K562 (cell line): ENCODE data around the gene GSTM2. TPM values are rescaled to one million over a fixed set of nuclear protein-coding genes. Genes with fewer than 3 reads are reported as not detected.

ENCODE experiments used
- ATAC-seq: fragments of 200-7000 bp; cut with Tn5 transposase; 3 replicates; pipeline ENCODE4 v1.9.1; 2020; ENCODE audit warnings: moderate library complexity
- BruUV-seq: library from RNA; stranded (reverse); fragments of 400-500 nt; replicated peaks from 2 replicates; lab custom pipeline; 2021; lab: Mats Ljungman, UMichigan
- CTCF ChIA-PET: fragments of 300-600 bp; formaldehyde crosslinking; extraction: SDS; loops from one replicate; lab custom pipeline; 2021; ENCODE audit warnings: low intra/inter-chr PET ratio; lab: Yijun Ruan, JAX
- POLR2A ChIA-PET: fragments of 300-600, 350-650 bp; sonication (Branson Sonifier 250); formaldehyde crosslinking; extraction: SDS; loops from one replicate; lab custom pipeline; 2021; ENCODE audit warnings: antibody characterized with exemption, inconsistent platforms; lab: Yijun Ruan, JAX
- DNase-seq, 4 experiments: peaks; one replicate each; pipeline versions ENCODE4 v3.0.0 to v3.0.0-alpha.2; 2011 to 2018; ENCODE audit warnings: low spot score in 3 of 4, mixed read lengths in 3 of 4; ENCODE audit errors: extremely low read depth in 1 of 4
- FAIRE-seq: peaks from 2 replicates; lab custom pipeline; 2011; peaks lifted over from hg19 to GRCh38; lab: Jason Lieb, UNC
- H2AFZ ChIP-seq: 2 replicates; pipeline ENCODE4 v1.6.0; 2011; ENCODE audit warnings: low read depth, low read length, control low read depth, inconsistent platforms
- H3K27ac ChIP-seq: fragments of 200-600 bp; 3 replicates; pipeline ENCODE4 v1.8.0; 2011; ENCODE audit warnings: low read depth, mild to moderate bottlenecking, control low read depth, inconsistent platforms, low read length, moderate library complexity, mixed read lengths; ENCODE audit errors: extremely low read depth
- H3K27me3 ChIP-seq, 2 experiments: fragments of 300-600 bp in 1 of 2; 2 replicates in 1 of 2; 3 replicates in 1 of 2; pipeline versions ENCODE4 v1.6.0 to v1.8.0; 2011; ENCODE audit warnings: inconsistent platforms in 2 of 2, low read length in 2 of 2, mild to moderate bottlenecking in 1 of 2, mixed read lengths in 1 of 2, moderate library complexity in 1 of 2; ENCODE audit not compliant: control insufficient read depth in 2 of 2, insufficient read depth in 2 of 2
- H3K36me3 ChIP-seq: fragments of 300-600 bp; 3 replicates; pipeline ENCODE4 v1.8.0; 2011; ENCODE audit warnings: mild to moderate bottlenecking, low read length, inconsistent platforms; ENCODE audit not compliant: control insufficient read depth, insufficient read depth
- H3K4me1 ChIP-seq, 2 experiments: fragments of 200-600 bp in 1 of 2; replicated peaks in 1 of 2; 2 replicates in 1 of 2; 3 replicates in 1 of 2; pipeline versions ENCODE4 v1.5.1 to v1.8.0; 2011; ENCODE audit warnings: inconsistent platforms in 2 of 2, low read length in 2 of 2, mild to moderate bottlenecking in 1 of 2, mixed read lengths in 1 of 2, moderate library complexity in 1 of 2; ENCODE audit not compliant: control insufficient read depth in 2 of 2, insufficient read depth in 2 of 2
- H3K4me2 ChIP-seq: 2 replicates; pipeline ENCODE4 v1.6.1; 2011; ENCODE audit warnings: low read length, control low read depth, inconsistent platforms, mixed read lengths; ENCODE audit not compliant: insufficient read depth
- H3K4me3 ChIP-seq: fragments of 200-600 bp; sonication (generic), shearing (Covaris generic); 2 replicates; pipeline ENCODE4 v1.5.1; 2016; ENCODE audit warnings: control low read depth, inconsistent platforms
- H3K79me2 ChIP-seq: fragments of 200-600 bp; 3 replicates; pipeline ENCODE4 v1.8.0; 2011; ENCODE audit warnings: low read length, inconsistent platforms; ENCODE audit not compliant: control insufficient read depth, insufficient read depth
- H3K9ac ChIP-seq, 2 experiments: 2 replicates each; pipeline versions ENCODE4 v1.6.0 to v1.6.1; 2011; ENCODE audit warnings: low read depth in 2 of 2, low read length in 2 of 2, control low read depth in 1 of 2, inconsistent platforms in 1 of 2, mild to moderate bottlenecking in 1 of 2, mixed read lengths in 1 of 2; ENCODE audit not compliant: insufficient read depth in 1 of 2
- H3K9me1 ChIP-seq: one replicate; pipeline ENCODE4 v1.6.0; 2011; ENCODE audit warnings: inconsistent platforms, mild to moderate bottlenecking, low read length, moderate library complexity; ENCODE audit not compliant: control insufficient read depth, insufficient read depth
- H3K9me3 ChIP-seq: replicated peaks from 2 replicates; pipeline ENCODE4 v1.5.1; 2011; ENCODE audit warnings: low read depth, low read length, inconsistent platforms; ENCODE audit not compliant: control insufficient read depth, insufficient read depth
- H4K20me1 ChIP-seq: replicated peaks from 2 replicates; pipeline ENCODE4 v1.6.1; 2011; ENCODE audit warnings: low read length, inconsistent platforms, mixed read lengths; ENCODE audit not compliant: control insufficient read depth, insufficient read depth
- CEBPG ChIP-seq, 3 experiments: fragments of 200-800 bp in 1 of 3; sonication (Bioruptor generic) in 1 of 3; sonication (generic) in 1 of 3; formaldehyde crosslinking in 1 of 3; IDR thresholded peaks in 2 of 3; conservative IDR thresholded peaks in 1 of 3; 2 replicates each; pipeline versions ENCODE4 v1.6.1 to v1.8.0; 2016 to 2022; ENCODE audit warnings: missing compliant biosample characterization in 2 of 3, missing genetic modification characterization in 2 of 3, mild to moderate bottlenecking in 1 of 3, missing genetic modification reagents in 1 of 3
- TRIM28 ChIP-seq: fragments of 450-650 bp; IDR thresholded peaks from 2 replicates; pipeline ENCODE4 v1.6.1; 2017
- WGBS: fragments of 100-300 bp; shearing (Covaris generic); methylation state at CpG from one replicate; pipeline ENCODE4 v1.1.6; 2016; ENCODE audit warnings: low coverage, mixed read lengths; ENCODE audit not compliant: insufficient coverage; ENCODE audit errors: missing lambda C conversion rate; 5-methylcytosine and 5-hydroxymethylcytosine counted together
- in situ Hi-C: fragments of 300-500 bp; cut with MboI; formaldehyde crosslinking; loops from 4 replicates; pipeline ENCODE4 v1.15.0; 2018; ENCODE audit warnings: inconsistent platforms, mixed read lengths
- intact Hi-C: fragments of 100-400 bp; cut with micrococcal nuclease; formaldehyde crosslinking; loops from 2 replicates; pipeline ENCODE4 v1.14.2; 2022
- polyA plus RNA-seq, 8 experiments: library from polyadenylated mRNA; depleted of rRNA in 4 of 8; stranded (reverse) in 5 of 8; unstranded in 3 of 8; fragments of >200 nt; fragmentation: Nextera tagmentation in 2 of 8; fragmentation: Illumina TruSeq in 1 of 8; extraction: Ambion mirVana in 2 of 8; extraction: Trizol in 1 of 8; gene quantifications; 2 replicates each; pipeline versions ENCODE4 v1.2.1 to v1.2.3, GENCODE V29; 2011 to 2014; ENCODE audit warnings: inconsistent platforms in 1 of 8, missing spikeins in 1 of 8
- total RNA-seq, 7 experiments: library from RNA; depleted of rRNA in 6 of 7; stranded (reverse); fragments of >200 nt in 6 of 7; fragmentation: Illumina TruSeq in 2 of 7; extraction: Trizol in 2 of 7; gene quantifications; 2 replicates each; pipeline versions ENCODE4 v1.2.1 to v1.2.3, GENCODE V29; 2011 to 2021; ENCODE audit warnings: low replicate concordance in 1 of 7

The GSTM2 gene
- total and polyA plus RNA-seq, 9 of the 15 experiments (the other 6 are each of a cell fraction or from before 2014, with no cell fraction given), result 1.6 to 15.1 (median 6.8) TPM

DNA sequence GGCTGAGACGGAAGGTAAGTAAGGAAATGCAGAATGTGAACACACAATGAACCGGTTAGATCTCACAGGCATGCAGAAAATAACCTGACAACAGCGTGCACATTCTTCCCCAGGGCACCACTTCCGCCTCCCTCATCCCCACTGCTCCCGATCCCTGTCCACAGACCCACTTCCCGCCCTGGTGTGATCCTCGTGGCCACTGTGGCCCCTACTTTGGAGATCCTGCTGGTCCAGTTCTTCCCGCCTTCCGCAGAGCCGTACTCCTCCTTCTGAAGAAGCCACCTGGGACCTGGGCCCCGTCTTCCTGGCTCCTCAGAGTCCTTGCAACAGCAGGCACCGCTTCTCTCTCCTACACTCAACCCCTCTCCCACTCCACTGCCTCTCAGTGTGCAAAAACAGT lies 13.3 kb upstream of the GSTM2 start:
- H2AFZ ChIP-seq, result no peak overlapping the region
- no peak overlapping the region for H3K4me3 ChIP-seq
- FAIRE-seq (no peak), ATAC-seq (no peak)
- no peak overlapping the region for H3K9ac ChIP-seq
- no peak overlapping the region for H3K4me2 ChIP-seq
- peaks cover 12% of the 10 kb centered on the region; the same call in 1 of the 3 replicates for H3K36me3 ChIP-seq
- H3K4me1 ChIP-seq, result peaks cover 0 to 24% of the 10 kb centered on the region in 2 experiments; a peak in 3 of 5 replicates
- in situ Hi-C loops, result no loop called here
- no peak for TF ChIP-seq TRIM28
- 0 out of 2 replicates have a peak, but pooled peaks have one; percentile 19 for TF ChIP-seq CEBPG (CRISPR knock-in tag; IDR thresholded peaks at IDR 0.05)
- TF ChIP-seq CEBPG (tag; conservative IDR thresholded peaks at IDR 0.05 in 1 of 2, IDR thresholded peaks at IDR 0.05 in 1 of 2), result no peak
- TF ChIP-seq, all 486 proteins: peak for 1
- Histone ChIP-seq H3K9me3 (no peaks in the 10 kb centered on the region), H3K9me1 (no peaks in the 10 kb centered on the region), H3K27ac (no peak overlapping the region), H3K27me3 (0 out of 5 replicates have a peak, but pooled peaks cover 0 to 2% of the 10 kb centered on the region in 2 experiments), H3K79me2 (0 out of 3 replicates have a peak, but pooled peaks cover 2% of the 10 kb centered on the region), H4K20me1 (no peaks in the 10 kb centered on the region)
- BruUV-seq, result no TSS peak
- WGBS, result 82% methylated on average over 11 of the region's 12 CpGs
- intact Hi-C loops, result no loop called here
- ChIA-PET POLR2A (interaction anchor here (0.6 kb wide), 1 partner anchor 21 kb away, joined by 3 read pairs; no protein-coding TSS in a partner anchor), CTCF (no interaction called here)
- no peak for DNase-seq
